Measurements from ENCODE around the gene LAMA2.

DNA sequence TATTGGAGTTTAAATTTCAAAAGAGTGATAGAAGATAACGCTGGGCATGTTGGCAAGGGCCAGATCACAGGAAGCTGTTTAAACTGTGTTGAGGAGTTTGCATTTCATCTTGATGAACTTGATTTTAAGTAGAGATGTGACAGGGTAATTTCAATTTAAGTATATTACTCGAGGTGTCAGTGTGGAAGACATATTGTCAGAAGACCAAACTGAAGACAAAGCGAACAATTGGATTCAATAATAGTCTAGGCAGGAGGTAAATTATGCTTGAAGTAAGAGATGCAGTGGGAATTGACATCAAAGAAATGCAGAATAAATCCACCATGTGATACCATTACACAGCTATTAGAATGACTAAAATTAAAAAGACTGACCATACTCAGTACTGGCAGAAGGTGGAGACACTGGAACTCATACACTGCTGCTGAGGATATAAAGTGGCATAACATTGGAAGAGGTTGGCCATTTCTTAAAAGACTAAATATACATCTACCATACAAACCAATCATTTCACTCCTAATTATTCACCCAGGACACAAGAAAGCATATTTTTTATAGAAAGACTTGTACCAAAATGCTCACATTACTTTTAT, 586.2 kb downstream of the LAMA2 start:
- TF ChIP-seq, protein P1, sequence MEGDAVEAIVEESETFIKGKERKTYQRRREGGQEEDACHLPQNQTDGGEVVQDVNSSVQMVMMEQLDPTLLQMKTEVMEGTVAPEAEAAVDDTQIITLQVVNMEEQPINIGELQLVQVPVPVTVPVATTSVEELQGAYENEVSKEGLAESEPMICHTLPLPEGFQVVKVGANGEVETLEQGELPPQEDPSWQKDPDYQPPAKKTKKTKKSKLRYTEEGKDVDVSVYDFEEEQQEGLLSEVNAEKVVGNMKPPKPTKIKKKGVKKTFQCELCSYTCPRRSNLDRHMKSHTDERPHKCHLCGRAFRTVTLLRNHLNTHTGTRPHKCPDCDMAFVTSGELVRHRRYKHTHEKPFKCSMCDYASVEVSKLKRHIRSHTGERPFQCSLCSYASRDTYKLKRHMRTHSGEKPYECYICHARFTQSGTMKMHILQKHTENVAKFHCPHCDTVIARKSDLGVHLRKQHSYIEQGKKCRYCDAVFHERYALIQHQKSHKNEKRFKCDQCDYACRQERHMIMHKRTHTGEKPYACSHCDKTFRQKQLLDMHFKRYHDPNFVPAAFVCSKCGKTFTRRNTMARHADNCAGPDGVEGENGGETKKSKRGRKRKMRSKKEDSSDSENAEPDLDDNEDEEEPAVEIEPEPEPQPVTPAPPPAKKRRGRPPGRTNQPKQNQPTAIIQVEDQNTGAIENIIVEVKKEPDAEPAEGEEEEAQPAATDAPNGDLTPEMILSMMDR (IDR thresholded peaks at IDR 0.05), result no peak
- TF ChIP-seq POLR2A (IDR thresholded peaks at IDR 0.05), result no peak

All from testis (tissue), 2 donors.